Measurements from ENCODE around the gene AHCYL2.
A peak's percentile ranks its signal among the peaks of the same experiment; 100 is the strongest.

AHCYL2 gene

GRCh38 chr7:129224251-129225205, at the start of gene AHCYL2:
Gene AHCYL2, plus strand, starts transcription at chr7:129225030.
- peak; percentile 89 to 97 (median 94) for DNase-seq (ENCODE audit: low read depth in 4 of 4, low spot score in 1 of 4)

GRCh38 chr7:129176916-129177710, 47.7 kb upstream of the AHCYL2 start:
- DNase-seq (ENCODE audit: low read depth in 4 of 4, low spot score in 1 of 4) = no peak

GRCh38 chr7:129184981-129185670, 39.7 kb upstream of the AHCYL2 start:
- DNase-seq (ENCODE audit: low read depth in 4 of 4, low spot score in 1 of 4) = no peak

GRCh38 chr7:129186749-129187260, 38.0 kb upstream of the AHCYL2 start:
- no peak for DNase-seq (ENCODE audit: low read depth in 4 of 4, low spot score in 1 of 4)

GRCh38 chr7:129187681-129188371, 37.0 kb upstream of the AHCYL2 start:
- DNase-seq (ENCODE audit: low read depth in 4 of 4, low spot score in 1 of 4) = no peak

GRCh38 chr7:129188372-129188891, 36.4 kb upstream of the AHCYL2 start, which contains the start of gene SMO:
Gene SMO, plus strand, starts transcription at chr7:129188633. Its CDS starts 519 bp downstream, at chr7:129189152.
- DNase-seq (ENCODE audit: low read depth in 4 of 4, low spot score in 1 of 4) = no peak

- no peak for DNase-seq (ENCODE audit: low read depth in 4 of 4, low spot score in 1 of 4)
These were observed 35.8 kb upstream of the AHCYL2 start for GRCh38 chr7:129188892-129189660.

GRCh38 chr7:129189661-129190310, 35.0 kb upstream of the AHCYL2 start:
- DNase-seq (ENCODE audit: low read depth in 4 of 4, low spot score in 1 of 4) = no peak

GRCh38 chr7:129191272-129191671, 33.6 kb upstream of the AHCYL2 start:
- DNase-seq (ENCODE audit: low read depth in 4 of 4, low spot score in 1 of 4) = no peak

- no peak for DNase-seq (ENCODE audit: low read depth in 4 of 4, low spot score in 1 of 4)
These were observed 30.9 kb upstream of the AHCYL2 start for GRCh38 chr7:129193892-129194291.

- no peak for DNase-seq (ENCODE audit: low read depth in 4 of 4, low spot score in 1 of 4)
These were observed 27.1 kb upstream of the AHCYL2 start for GRCh38 chr7:129197771-129198170.

GRCh38 chr7:129199406-129199805, 25.4 kb upstream of the AHCYL2 start:
- no peak for DNase-seq (ENCODE audit: low read depth in 4 of 4, low spot score in 1 of 4)

- DNase-seq (ENCODE audit: low read depth in 4 of 4, low spot score in 1 of 4) = no peak
These were observed 22.6 kb upstream of the AHCYL2 start for GRCh38 chr7:129202058-129202777.

GRCh38 chr7:129203050-129203741, 21.6 kb upstream of the AHCYL2 start:
- DNase-seq (ENCODE audit: low read depth in 4 of 4, low spot score in 1 of 4) = no peak

- no peak for DNase-seq (ENCODE audit: low read depth in 4 of 4, low spot score in 1 of 4)
These were observed 19.6 kb upstream of the AHCYL2 start for GRCh38 chr7:129205126-129205818.

GRCh38 chr7:129205987-129206785, 18.6 kb upstream of the AHCYL2 start:
- no peak for DNase-seq (ENCODE audit: low read depth in 4 of 4, low spot score in 1 of 4)

Data from stimulated activated CD4-positive, alpha-beta T cell treated with anti-CD3 and anti-CD28 coated beads, Interleukin-1b, Interleukin-23, amount 100 ng/mL, for 24 hours (primary cell).